Stimulated activated CD4-positive, alpha-beta T cell treated with anti-CD3 and anti-CD28 coated beads, TNF-alpha, amount 100 ng/mL, for 4 hours (primary cell): ENCODE results near the gene BICRA.
"Not testable (repeated sequence)": the region's sequence is repeated elsewhere in the genome, so short reads cannot be mapped to it uniquely, and the experiment has no call there.

Experiments
- DNase-seq, 3 experiments: peaks; one replicate each; pipeline ENCODE4 v3.0.0-alpha.2; 2020; ENCODE audit warnings: low read depth in 3 of 3

BICRA gene

GRCh38 chr19:47663435-47663910 lies 54.5 kb downstream of the BICRA start:
- DNase-seq, result no peak

- DNase-seq, result no peak
Observed at GRCh38 chr19:47663911-47664771, 55.2 kb downstream of the BICRA start.

GRCh38 chr19:47668556-47668955 lies 59.6 kb downstream of the BICRA start:
- not testable (repeated sequence) for DNase-seq

GRCh38 chr19:47670736-47671135 lies 61.8 kb downstream of the BICRA start:
- DNase-seq, result no peak

GRCh38 chr19:47671499-47671898 lies 62.6 kb downstream of the BICRA start:
- DNase-seq, result no peak

GRCh38 chr19:47673426-47673825 lies 64.5 kb downstream of the BICRA start:
- DNase-seq, result no peak

GRCh38 chr19:47674548-47674947 lies 65.6 kb downstream of the BICRA start:
- no peak for DNase-seq

- DNase-seq, result no peak
Observed at GRCh38 chr19:47675271-47675670, 66.3 kb downstream of the BICRA start.

- no peak for DNase-seq
Observed at GRCh38 chr19:47675859-47676258, 66.9 kb downstream of the BICRA start.

GRCh38 chr19:47676811-47677210 lies 67.9 kb downstream of the BICRA start:
- DNase-seq, result no peak

GRCh38 chr19:47679251-47679900 lies 70.4 kb downstream of the BICRA start:
- no peak for DNase-seq

- no peak for DNase-seq
Observed at GRCh38 chr19:47679922-47680857, 71.3 kb downstream of the BICRA start.

GRCh38 chr19:47680858-47681332 lies 72.0 kb downstream of the BICRA start:
- no peak for DNase-seq

GRCh38 chr19:47681388-47681787 lies 72.5 kb downstream of the BICRA start:
- no peak for DNase-seq

- no peak for DNase-seq
Observed at GRCh38 chr19:47681936-47682335, 73.0 kb downstream of the BICRA start.

GRCh38 chr19:47682939-47683338 lies 74.0 kb downstream of the BICRA start:
- no peak for DNase-seq

GRCh38 chr19:47686679-47687450 lies 77.9 kb downstream of the BICRA start:
- DNase-seq, result no peak

GRCh38 chr19:47687906-47688305 lies 79.0 kb downstream of the BICRA start:
- DNase-seq, result no peak

GRCh38 chr19:47691090-47691489 lies 82.2 kb downstream of the BICRA start:
- DNase-seq, result no peak

- no peak for DNase-seq
Observed at GRCh38 chr19:47691782-47692181, 82.8 kb downstream of the BICRA start.

- no peak for DNase-seq
Observed at GRCh38 chr19:47693489-47693888, 84.6 kb downstream of the BICRA start.
